NCI-H526 (cell line): ENCODE data around the gene JAKMIP1.

Source experiments
- DNase-seq, 2 experiments: peaks; one replicate each; lab custom pipeline; 2025; lab: John Stamatoyannopoulos, UW

JAKMIP1 gene

GRCh38 chr4:6042293-6043063, 157.9 kb downstream of the JAKMIP1 start:
- DNase-seq, result no peak

- peak; percentile 43 to 80 for DNase-seq
Observed at GRCh38 chr4:6041800-6042199, 158.5 kb downstream of the JAKMIP1 start.

GRCh38 chr4:6038711-6039110, 161.6 kb downstream of the JAKMIP1 start:
- no peak for DNase-seq

GRCh38 chr4:6035786-6036185, 164.6 kb downstream of the JAKMIP1 start:
- DNase-seq, result no peak

- DNase-seq, result no peak
Observed at GRCh38 chr4:6033381-6033780, 167.0 kb downstream of the JAKMIP1 start.

GRCh38 chr4:6032249-6033244, 167.8 kb downstream of the JAKMIP1 start:
- DNase-seq, result no peak

- DNase-seq, result no peak
Observed at GRCh38 chr4:6031846-6032245, 168.5 kb downstream of the JAKMIP1 start.

GRCh38 chr4:6030679-6031078, 169.7 kb downstream of the JAKMIP1 start:
- no peak for DNase-seq

- DNase-seq, result no peak
Observed at GRCh38 chr4:6029254-6029653, 171.1 kb downstream of the JAKMIP1 start.

- DNase-seq, result no peak
Observed at GRCh38 chr4:6028168-6028567, 172.2 kb downstream of the JAKMIP1 start.

- DNase-seq, result no peak
Observed at GRCh38 chr4:6027392-6027791, 173.0 kb downstream of the JAKMIP1 start.

- no peak for DNase-seq
Observed at GRCh38 chr4:6024313-6024960, 175.9 kb downstream of the JAKMIP1 start.

GRCh38 chr4:6023731-6024130, 176.6 kb downstream of the JAKMIP1 start:
- DNase-seq, result no peak

- no peak for DNase-seq
Observed at GRCh38 chr4:6022607-6023288, 177.6 kb downstream of the JAKMIP1 start.

GRCh38 chr4:6021831-6022606, 178.3 kb downstream of the JAKMIP1 start:
- DNase-seq, result no peak

- no peak for DNase-seq
Observed at GRCh38 chr4:6020613-6021012, 179.7 kb downstream of the JAKMIP1 start.

- DNase-seq, result peak; percentile 35 to 76
Observed at GRCh38 chr4:6019316-6020263, 180.8 kb downstream of the JAKMIP1 start.

- DNase-seq, result no peak
Observed at GRCh38 chr4:6018331-6018730, 182.0 kb downstream of the JAKMIP1 start, which contains the start of gene C4orf50. Gene C4orf50 (minus strand): TSS chr4:6018431.

- DNase-seq, result no peak
Observed at GRCh38 chr4:6017800-6018199, 182.5 kb downstream of the JAKMIP1 start.

GRCh38 chr4:6017030-6017429, 183.3 kb downstream of the JAKMIP1 start:
- DNase-seq, result peak in 1 of 2 experiments; percentile 43
